HEK293 (cell line): Measurements from ENCODE around the gene BMPR2.

Experiments used
- CTCF ChIA-PET: fragments of 350-600 bp; formaldehyde crosslinking; extraction: SDS; loops from one replicate; lab custom pipeline; 2021; ENCODE audit warnings: antibody characterized with exemption; lab: Yijun Ruan, JAX
- POLR2A ChIA-PET: fragments of 300-600 bp; formaldehyde crosslinking; extraction: SDS; loops from one replicate; lab custom pipeline; 2020; ENCODE audit warnings: antibody characterized with exemption, inconsistent platforms; lab: Yijun Ruan, JAX
- H3K27ac ChIP-seq: fragments of 200-500 bp; sonication (Bioruptor generic); 2 replicates; pipeline ENCODE4 v1.5.1; 2014; ENCODE audit warnings: low read depth, low read length, control low read depth, inconsistent platforms; ENCODE audit errors: extremely low read depth
- H3K36me3 ChIP-seq, 2 experiments: fragments of 200-500 bp in 1 of 2; sonication (Bioruptor generic) in 1 of 2; 1 replicate in 1 of 2; 2 replicates in 1 of 2; pipeline ENCODE4 v1.5.1; 2014 to 2017; ENCODE audit warnings: inconsistent platforms in 2 of 2, low read length in 2 of 2; ENCODE audit not compliant: control insufficient read depth in 2 of 2, insufficient read depth in 1 of 2
- H3K4me1 ChIP-seq: fragments of 200-500 bp; sonication (Bioruptor generic); 2 replicates; pipeline ENCODE4 v1.5.1; 2014; ENCODE audit warnings: mild to moderate bottlenecking, low read length, inconsistent platforms; ENCODE audit not compliant: control insufficient read depth, insufficient read depth
- H3K4me3 ChIP-seq: 2 replicates; pipeline ENCODE4 v1.5.1; 2011; ENCODE audit warnings: low read depth, mild to moderate bottlenecking, control low read depth, low read length, moderate library complexity
- H3K9me3 ChIP-seq: fragments of 200-500 bp; sonication (Bioruptor generic); 2 replicates; pipeline ENCODE4 v1.5.1; 2014; ENCODE audit warnings: low read depth, low read length, inconsistent platforms; ENCODE audit not compliant: control insufficient read depth, insufficient read depth
- BCL11B ChIP-seq: fragments of 450-650 bp; formaldehyde crosslinking; IDR thresholded peaks from 2 replicates; pipeline ENCODE4 v1.5.1; 2016; ENCODE audit warnings: low read depth, missing biosample characterization, missing genetic modification characterization
- PRDM1 ChIP-seq: fragments of 450-650 bp; formaldehyde crosslinking; IDR thresholded peaks from 2 replicates; pipeline ENCODE4; 2016; ENCODE audit warnings: missing biosample characterization, missing genetic modification characterization
- SP2 ChIP-seq: fragments of 450-650 bp; formaldehyde crosslinking; IDR thresholded peaks from 2 replicates; pipeline ENCODE4 v1.5.1; 2016; ENCODE audit warnings: missing biosample characterization, missing genetic modification characterization
- SP3 ChIP-seq: fragments of 450-650 bp; formaldehyde crosslinking; IDR thresholded peaks from 2 replicates; pipeline ENCODE4 v1.5.1; 2016; ENCODE audit warnings: missing biosample characterization, missing genetic modification characterization
- ZBTB17 ChIP-seq: fragments of 450-650 bp; formaldehyde crosslinking; IDR thresholded peaks from 2 replicates; pipeline ENCODE4 v1.5.1; 2016; ENCODE audit warnings: missing biosample characterization, missing genetic modification characterization
- ZBTB20 ChIP-seq: fragments of 450-650 bp; formaldehyde crosslinking; IDR thresholded peaks from 2 replicates; pipeline ENCODE4 v1.5.1; 2016; ENCODE audit warnings: missing biosample characterization, missing genetic modification characterization
- ZBTB48 ChIP-seq: fragments of 450-650 bp; formaldehyde crosslinking; IDR thresholded peaks from 2 replicates; pipeline ENCODE4 v1.5.1; 2016; ENCODE audit warnings: missing biosample characterization, missing genetic modification characterization
- ZFHX2 ChIP-seq: fragments of 450-650 bp; formaldehyde crosslinking; conservative IDR thresholded peaks from 2 replicates; pipeline ENCODE4 v1.5.1; 2016; ENCODE audit warnings: missing biosample characterization, missing genetic modification characterization
- ZFP3 ChIP-seq: fragments of 450-650 bp; formaldehyde crosslinking; IDR thresholded peaks from 2 replicates; pipeline ENCODE4 v1.5.1; 2016; ENCODE audit warnings: low read depth, missing biosample characterization, missing genetic modification characterization
- ZNF133 ChIP-seq: fragments of 450-650 bp; formaldehyde crosslinking; IDR thresholded peaks from 2 replicates; pipeline ENCODE4 v1.5.1; 2016; ENCODE audit warnings: missing biosample characterization, missing genetic modification characterization
- ZNF155 ChIP-seq: fragments of 450-650 bp; formaldehyde crosslinking; IDR thresholded peaks from 2 replicates; pipeline ENCODE4 v1.5.1; 2016; ENCODE audit warnings: missing biosample characterization, missing genetic modification characterization
- ZNF157 ChIP-seq: fragments of 450-650 bp; formaldehyde crosslinking; IDR thresholded peaks from 2 replicates; pipeline ENCODE4 v1.5.1; 2016; ENCODE audit warnings: missing biosample characterization, missing genetic modification characterization
- ZNF202 ChIP-seq: fragments of 450-650 bp; formaldehyde crosslinking; IDR thresholded peaks from 2 replicates; pipeline ENCODE4 v1.5.1; 2016; ENCODE audit warnings: missing biosample characterization, missing genetic modification characterization, borderline replicate concordance
- ZNF239 ChIP-seq: fragments of 450-650 bp; formaldehyde crosslinking; IDR thresholded peaks from 2 replicates; pipeline ENCODE4 v1.5.1; 2016; ENCODE audit warnings: missing biosample characterization, missing genetic modification characterization
- ZNF292 ChIP-seq: fragments of 450-650 bp; formaldehyde crosslinking; IDR thresholded peaks from 2 replicates; pipeline ENCODE4 v1.5.1; 2016; ENCODE audit warnings: low read depth, missing biosample characterization, missing genetic modification characterization, borderline replicate concordance
- ZNF324 ChIP-seq: fragments of 450-650 bp; formaldehyde crosslinking; IDR thresholded peaks from 2 replicates; pipeline ENCODE4 v1.5.1; 2016; ENCODE audit warnings: missing biosample characterization, missing genetic modification characterization
- ZNF362 ChIP-seq: fragments of 450-650 bp; formaldehyde crosslinking; IDR thresholded peaks from 2 replicates; pipeline ENCODE4 v1.5.1; 2016; ENCODE audit warnings: missing biosample characterization, missing genetic modification characterization
- ZNF398 ChIP-seq: fragments of 450-650 bp; formaldehyde crosslinking; IDR thresholded peaks from 2 replicates; pipeline ENCODE4 v1.5.1; 2017; ENCODE audit warnings: missing biosample characterization, missing genetic modification characterization
- ZNF404 ChIP-seq: fragments of 450-650 bp; formaldehyde crosslinking; IDR thresholded peaks from 2 replicates; pipeline ENCODE4 v1.5.1; 2017; ENCODE audit warnings: missing biosample characterization, missing genetic modification characterization
- ZNF521 ChIP-seq: fragments of 450-650 bp; formaldehyde crosslinking; IDR thresholded peaks from 2 replicates; pipeline ENCODE4 v1.5.1; 2017; ENCODE audit warnings: missing biosample characterization, mild to moderate bottlenecking, missing genetic modification characterization
- ZNF530 ChIP-seq: fragments of 450-650 bp; formaldehyde crosslinking; IDR thresholded peaks from 2 replicates; pipeline ENCODE4 v1.5.1; 2016; ENCODE audit warnings: low read depth, missing biosample characterization, missing genetic modification characterization
- ZNF600 ChIP-seq: fragments of 450-650 bp; formaldehyde crosslinking; IDR thresholded peaks from 2 replicates; pipeline ENCODE4 v1.5.1; 2016; ENCODE audit warnings: missing biosample characterization, missing genetic modification characterization
- ZNF610 ChIP-seq: fragments of 450-650 bp; formaldehyde crosslinking; IDR thresholded peaks from 2 replicates; pipeline ENCODE4 v1.5.1; 2016; ENCODE audit warnings: missing biosample characterization, missing genetic modification characterization, borderline replicate concordance
- ZNF623 ChIP-seq: fragments of 450-650 bp; formaldehyde crosslinking; IDR thresholded peaks from 2 replicates; pipeline ENCODE4 v1.5.1; 2016; ENCODE audit warnings: missing biosample characterization, missing genetic modification characterization
- ZNF629 ChIP-seq: fragments of 450-650 bp; formaldehyde crosslinking; IDR thresholded peaks from 2 replicates; pipeline ENCODE4 v1.5.1; 2017; ENCODE audit warnings: missing biosample characterization, missing genetic modification characterization
- ZNF677 ChIP-seq: fragments of 450-650 bp; IDR thresholded peaks from 2 replicates; pipeline ENCODE4 v1.5.0; 2018; ENCODE audit warnings: missing biosample characterization, mild to moderate bottlenecking, missing genetic modification characterization, moderate library complexity
- ZNF701 ChIP-seq: fragments of 450-650 bp; formaldehyde crosslinking; IDR thresholded peaks from 2 replicates; pipeline ENCODE4 v1.5.1; 2016; ENCODE audit warnings: missing biosample characterization, missing genetic modification characterization
- ZNF830 ChIP-seq: fragments of 450-650 bp; IDR thresholded peaks from 2 replicates; pipeline ENCODE4 v1.5.0; 2018; ENCODE audit warnings: missing biosample characterization, missing genetic modification characterization, low read depth, mild to moderate bottlenecking, moderate library complexity
- ZNF837 ChIP-seq: fragments of 450-650 bp; formaldehyde crosslinking; IDR thresholded peaks from 2 replicates; pipeline ENCODE4 v1.5.1; 2016; ENCODE audit warnings: missing biosample characterization, missing genetic modification characterization
- ZSCAN30 ChIP-seq: fragments of 450-650 bp; IDR thresholded peaks from 2 replicates; pipeline ENCODE4 v1.5.1; 2018; ENCODE audit warnings: missing biosample characterization, mild to moderate bottlenecking, missing genetic modification characterization, moderate library complexity
- TF ChIP-seq, protein P1 (sequence below): fragments of 450-650 bp; formaldehyde crosslinking; conservative IDR thresholded peaks from 2 replicates; pipeline ENCODE4 v1.5.1; 2016; ENCODE audit warnings: low read depth, missing biosample characterization, missing genetic modification characterization

Gene BMPR2

GRCh38 chr2:202442882-202443281 lies 66.8 kb downstream of the BMPR2 start (continued):
- no peak for TF ChIP-seq ZNF404
- TF ChIP-seq SP3 = no peak
- TF ChIP-seq ZNF610 (tag by site-specific recombination) = no peak
- TF ChIP-seq, protein P1, sequence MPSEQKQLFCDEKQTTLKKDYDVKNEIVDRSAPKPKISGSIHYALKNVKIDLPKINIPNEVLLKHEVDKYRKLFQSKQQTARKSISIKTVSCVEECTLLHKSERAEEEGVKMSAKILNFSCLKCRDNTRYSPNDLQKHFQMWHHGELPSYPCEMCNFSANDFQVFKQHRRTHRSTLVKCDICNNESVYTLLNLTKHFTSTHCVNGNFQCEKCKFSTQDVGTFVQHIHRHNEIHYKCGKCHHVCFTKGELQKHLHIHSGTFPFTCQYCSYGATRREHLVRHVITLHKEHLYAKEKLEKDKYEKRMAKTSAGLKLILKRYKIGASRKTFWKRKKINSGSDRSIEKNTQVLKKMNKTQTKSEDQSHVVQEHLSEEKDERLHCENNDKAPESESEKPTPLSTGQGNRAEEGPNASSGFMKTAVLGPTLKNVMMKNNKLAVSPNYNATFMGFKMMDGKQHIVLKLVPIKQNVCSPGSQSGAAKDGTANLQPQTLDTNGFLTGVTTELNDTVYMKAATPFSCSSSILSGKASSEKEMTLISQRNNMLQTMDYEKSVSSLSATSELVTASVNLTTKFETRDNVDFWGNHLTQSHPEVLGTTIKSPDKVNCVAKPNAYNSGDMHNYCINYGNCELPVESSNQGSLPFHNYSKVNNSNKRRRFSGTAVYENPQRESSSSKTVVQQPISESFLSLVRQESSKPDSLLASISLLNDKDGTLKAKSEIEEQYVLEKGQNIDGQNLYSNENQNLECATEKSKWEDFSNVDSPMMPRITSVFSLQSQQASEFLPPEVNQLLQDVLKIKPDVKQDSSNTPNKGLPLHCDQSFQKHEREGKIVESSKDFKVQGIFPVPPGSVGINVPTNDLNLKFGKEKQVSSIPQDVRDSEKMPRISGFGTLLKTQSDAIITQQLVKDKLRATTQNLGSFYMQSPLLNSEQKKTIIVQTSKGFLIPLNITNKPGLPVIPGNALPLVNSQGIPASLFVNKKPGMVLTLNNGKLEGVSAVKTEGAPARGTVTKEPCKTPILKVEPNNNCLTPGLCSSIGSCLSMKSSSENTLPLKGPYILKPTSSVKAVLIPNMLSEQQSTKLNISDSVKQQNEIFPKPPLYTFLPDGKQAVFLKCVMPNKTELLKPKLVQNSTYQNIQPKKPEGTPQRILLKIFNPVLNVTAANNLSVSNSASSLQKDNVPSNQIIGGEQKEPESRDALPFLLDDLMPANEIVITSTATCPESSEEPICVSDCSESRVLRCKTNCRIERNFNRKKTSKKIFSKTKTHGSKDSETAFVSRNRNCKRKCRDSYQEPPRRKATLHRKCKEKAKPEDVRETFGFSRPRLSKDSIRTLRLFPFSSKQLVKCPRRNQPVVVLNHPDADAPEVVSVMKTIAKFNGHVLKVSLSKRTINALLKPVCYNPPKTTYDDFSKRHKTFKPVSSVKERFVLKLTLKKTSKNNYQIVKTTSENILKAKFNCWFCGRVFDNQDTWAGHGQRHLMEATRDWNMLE = no peak
- TF ChIP-seq ZNF830 (tag by site-specific recombination) = no peak
- no peak for TF ChIP-seq ZNF292
- TF ChIP-seq BCL11B = no peak
- TF ChIP-seq PRDM1 = no peak
- TF ChIP-seq ZNF324 = no peak

DNA sequence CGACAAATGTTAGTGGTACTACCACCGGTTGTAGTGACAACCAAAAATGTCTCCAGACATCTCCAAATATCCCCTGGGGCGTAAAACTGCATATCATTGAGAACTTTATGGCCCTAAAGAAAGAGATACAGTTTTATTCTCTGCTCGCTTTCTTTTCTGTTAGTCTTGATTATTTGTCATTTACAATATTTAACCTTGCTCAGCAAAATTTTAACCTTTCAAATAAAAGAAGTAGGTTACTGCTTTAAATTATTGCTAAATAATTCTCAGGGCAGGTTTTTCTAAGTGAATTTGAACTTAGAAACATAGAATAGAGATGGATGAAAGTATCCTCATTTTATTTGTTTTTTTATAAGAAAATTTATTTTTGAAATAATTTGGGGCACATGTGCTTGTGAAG lies 67.9 kb downstream of the BMPR2 start:
- no peak overlapping the region for H3K27ac ChIP-seq
- H3K36me3 ChIP-seq = no peaks in the 10 kb centered on the region; a peak in 1 of 3 replicates
- no peak overlapping the region for H3K4me3 ChIP-seq
- H3K4me1 ChIP-seq = no peaks in the 10 kb centered on the region
- POLR2A ChIA-PET = no interaction called here
- CTCF ChIA-PET = no interaction called here
- H3K9me3 ChIP-seq = no peaks in the 10 kb centered on the region
- TF ChIP-seq ZFP3 (tag by site-specific recombination) (no peak), ZSCAN30 (no peak), ZNF837 (tag by site-specific recombination) (no peak), ZNF133 (tag by site-specific recombination) (no peak), ZNF629 (tag by site-specific recombination) (no peak), ZNF521 (tag by site-specific recombination) (no peak), ZNF600 (tag by site-specific recombination) (no peak)

DNA sequence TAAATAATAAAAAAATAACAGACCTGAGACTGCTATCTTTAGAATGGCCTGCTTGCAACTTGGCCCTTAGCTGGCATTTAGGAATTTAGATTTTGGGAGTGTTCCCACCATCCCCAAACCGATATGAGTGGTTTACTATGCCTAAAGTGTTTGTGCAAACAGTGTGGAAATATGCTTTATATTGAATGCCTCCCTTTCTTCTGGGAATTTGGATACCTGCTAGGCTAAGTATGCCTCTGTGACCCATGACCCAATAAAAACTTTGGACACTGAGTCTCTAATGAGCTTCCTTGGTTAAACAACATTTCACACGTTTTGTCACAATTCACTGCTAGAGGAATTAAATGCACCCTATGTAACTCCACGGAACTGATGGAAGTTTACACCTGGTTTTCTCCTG lies 73.2 kb downstream of the BMPR2 start:
- ChIA-PET CTCF (no interaction called here), POLR2A (no interaction called here)
- Histone ChIP-seq H3K4me3 (no peak overlapping the region), H3K9me3 (no peaks in the 10 kb centered on the region), H3K36me3 (no peaks in the 10 kb centered on the region; a peak in 1 of 3 replicates), H3K27ac (no peak overlapping the region), H3K4me1 (peaks cover 4% of the 10 kb centered on the region; the same call in 1 of the 2 replicates)
- TF ChIP-seq ZNF362 (tag by site-specific recombination) (no peak), ZBTB20 (no peak), ZBTB48 (tag by site-specific recombination) (no peak), ZNF677 (tag by site-specific recombination) (no peak), ZNF157 (tag by site-specific recombination) (no peak), SP2 (tag by site-specific recombination) (no peak), ZFHX2 (no peak), ZNF398 (tag by site-specific recombination) (no peak), ZNF701 (tag by site-specific recombination) (no peak), ZNF623 (tag by site-specific recombination) (no peak), ZNF155 (tag by site-specific recombination) (no peak), ZBTB17 (no peak), ZNF202 (tag by site-specific recombination) (no peak), ZNF530 (tag by site-specific recombination) (no peak), ZNF239 (tag by site-specific recombination) (no peak), ZNF610 (tag by site-specific recombination) (no peak)
